GM18870 (cell line): ENCODE measurements around the gene ATP10A.
A peak's percentile ranks its signal among the peaks of the same experiment; 100 is the strongest.

Source experiments
- ATAC-seq: cut with Tn5 transposase; IDR thresholded peaks from one replicate; pipeline ENCODE4 v1.9.1; 2021; ENCODE audit warnings: moderate library complexity; ENCODE audit not compliant: unreplicated experiment

The ATP10A gene

DNA sequence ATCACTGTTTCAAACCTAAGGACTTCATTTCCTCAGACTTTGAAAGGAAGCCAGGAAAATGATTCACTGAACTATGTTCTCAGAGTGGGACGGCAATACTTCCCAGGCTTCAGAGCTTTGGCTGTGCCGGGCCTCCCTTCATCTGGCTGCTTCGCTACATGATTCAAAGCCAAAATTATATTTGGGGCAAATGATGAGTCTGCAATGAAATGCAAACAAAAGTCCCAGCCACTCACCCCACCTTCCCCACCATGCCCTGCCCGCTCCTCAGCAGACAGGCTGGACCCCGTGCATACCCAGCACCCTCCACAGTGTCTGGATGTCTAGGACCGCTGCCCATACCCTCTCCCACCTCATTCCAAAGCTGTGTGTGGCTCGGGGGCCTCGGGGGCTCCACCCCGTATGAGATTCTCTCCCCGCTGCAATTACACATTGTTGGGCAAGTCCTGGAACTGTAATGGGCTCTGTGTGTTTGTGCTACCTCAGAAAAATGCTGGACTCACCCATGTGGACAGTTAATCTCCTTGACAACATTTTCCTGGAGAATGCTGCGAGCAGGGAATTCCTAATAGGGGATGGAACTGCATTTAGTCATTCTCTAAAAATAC, 32.2 kb downstream of the ATP10A start:
- no peak for ATAC-seq

DNA sequence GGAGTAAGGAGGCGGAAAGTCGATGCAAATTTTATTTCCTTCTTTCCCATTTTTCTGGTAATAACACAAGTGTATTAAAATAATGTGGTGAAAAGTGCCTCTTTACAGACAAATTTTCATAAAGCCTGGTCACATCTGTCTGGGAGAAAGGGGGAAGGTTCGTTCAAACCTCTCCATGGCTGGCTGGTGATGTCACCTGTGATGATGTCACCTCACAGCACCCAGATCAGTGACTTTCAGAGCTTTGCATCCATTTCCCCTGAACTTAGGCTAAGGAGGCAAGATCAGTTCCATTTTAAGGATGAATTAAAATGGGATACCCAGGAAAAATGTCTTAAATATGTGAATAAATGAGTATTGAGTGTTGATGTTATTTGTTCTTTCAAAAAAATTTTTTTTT, 34.1 kb downstream of the ATP10A start:
- no peak for ATAC-seq

DNA sequence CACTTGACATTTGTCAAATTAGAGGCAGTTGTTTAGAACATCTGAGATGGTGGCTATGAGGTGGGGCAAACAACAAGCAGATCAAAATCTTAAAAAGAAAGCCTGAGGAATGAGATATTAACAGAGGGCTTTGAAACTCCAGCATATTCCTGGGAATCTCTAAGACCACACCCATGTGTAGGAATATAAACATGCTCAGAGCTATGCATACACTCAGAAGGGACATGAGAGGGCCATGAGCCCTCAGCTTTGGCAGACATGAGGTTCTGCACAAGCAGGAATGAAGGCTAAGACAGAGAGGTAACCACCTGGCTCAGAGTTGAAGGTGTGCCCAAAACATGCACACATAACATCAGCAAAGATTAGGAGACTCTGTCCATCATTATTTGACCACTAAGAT, 37.9 kb downstream of the ATP10A start:
- ATAC-seq, result no peak

DNA sequence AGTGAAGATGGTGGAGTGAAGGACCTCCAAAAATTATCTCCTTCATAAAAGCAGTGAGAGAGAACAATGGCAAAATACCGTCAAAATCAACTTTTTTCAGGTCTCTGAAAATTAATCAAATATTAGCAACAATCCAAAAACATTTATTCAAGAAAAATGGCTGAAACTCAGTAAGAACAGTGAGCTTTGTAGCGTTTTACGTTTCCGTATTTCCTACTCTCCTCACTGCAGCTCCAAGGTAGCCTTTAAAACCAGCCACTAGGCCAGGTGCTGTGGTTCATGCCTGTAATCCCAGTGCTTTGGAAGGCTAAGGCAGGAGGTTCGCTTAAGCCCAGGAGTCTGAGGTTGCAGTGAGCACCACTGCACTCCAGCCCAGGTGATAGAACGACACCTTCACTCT, 38.5 kb downstream of the ATP10A start:
- ATAC-seq, result no peak

DNA sequence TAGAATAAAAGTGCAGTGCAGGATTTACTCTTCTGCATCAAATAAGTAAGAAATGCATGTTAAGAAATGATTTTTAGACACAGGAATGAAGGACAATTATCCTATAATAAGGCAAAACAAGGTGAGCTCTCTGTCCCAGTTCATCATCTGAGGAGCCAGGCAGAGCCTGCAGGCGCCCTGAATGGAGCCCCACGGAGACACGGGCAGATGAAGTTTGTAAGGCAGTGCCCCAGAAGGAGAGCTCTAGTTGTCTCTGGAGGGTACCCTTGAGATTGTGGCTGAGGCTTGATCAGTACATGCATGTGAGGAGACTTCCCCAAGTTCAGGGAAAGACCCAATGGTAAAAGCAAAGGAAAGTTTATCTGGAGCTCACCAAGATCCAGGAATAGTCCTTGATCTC, 50.3 kb downstream of the ATP10A start:
- no peak for ATAC-seq

DNA sequence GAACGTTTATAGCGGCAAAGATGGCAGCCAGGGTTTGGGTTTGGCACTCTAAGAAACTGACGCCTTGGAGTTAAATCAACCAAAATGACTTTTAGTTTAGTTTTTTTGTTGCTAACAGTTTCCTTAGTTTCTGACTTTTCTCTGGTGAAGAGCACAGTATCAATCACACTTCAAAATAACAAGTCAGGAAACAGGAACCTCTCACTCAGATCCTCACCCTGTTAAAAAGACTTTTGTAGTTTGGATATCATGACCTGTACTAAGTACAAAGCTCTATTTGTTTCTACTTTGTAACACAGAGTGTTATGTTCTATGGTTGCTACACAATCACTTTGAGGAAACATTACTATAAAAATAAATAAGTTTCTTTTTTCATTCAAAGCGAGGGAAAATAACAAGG, 51.1 kb downstream of the ATP10A start:
- no peak for ATAC-seq

DNA sequence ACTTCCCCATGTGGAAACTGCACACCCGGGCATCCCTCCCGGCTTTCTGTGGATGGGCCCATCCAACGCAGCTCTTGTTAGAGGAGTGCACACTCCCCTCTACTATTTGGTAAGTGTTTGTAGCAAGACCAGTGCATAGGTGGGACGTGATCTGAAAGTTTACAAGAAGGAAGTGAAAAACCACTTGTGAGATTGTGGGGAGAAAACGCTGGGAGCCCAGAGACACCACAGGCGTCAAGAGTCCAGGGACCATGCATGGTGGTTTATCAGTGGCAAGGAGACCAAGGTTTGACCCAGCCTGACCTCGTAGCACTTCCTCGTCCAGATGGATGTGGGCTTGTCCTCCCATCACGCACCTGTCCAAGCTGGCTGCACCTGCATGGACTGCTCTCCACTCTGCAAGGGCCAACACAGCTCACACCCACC, 51.6 kb downstream of the ATP10A start:
- ATAC-seq, result peak; percentile 81

DNA sequence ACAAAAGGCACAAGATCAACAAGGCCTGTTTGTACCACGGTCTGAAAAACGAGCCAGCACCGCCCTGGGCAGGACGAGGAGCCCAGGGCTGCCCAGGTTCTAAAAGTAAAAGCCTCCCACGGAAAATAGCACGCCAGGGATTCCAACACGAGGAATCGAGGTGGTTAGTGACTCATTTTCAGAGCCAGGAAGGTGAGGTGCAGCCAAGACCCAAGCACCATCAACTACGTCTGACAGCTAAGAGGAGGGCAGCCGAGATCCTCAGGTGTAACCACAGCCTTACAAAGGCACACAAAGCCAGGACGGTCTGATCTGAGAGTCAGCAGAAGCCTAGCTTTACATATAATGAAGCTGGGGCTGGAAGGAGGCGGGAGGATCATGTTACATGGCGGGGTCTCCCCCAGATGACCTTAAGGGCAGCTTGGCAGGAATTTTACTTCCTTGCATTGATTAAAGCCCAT, 52.5 kb downstream of the ATP10A start:
- ATAC-seq, result no peak

DNA sequence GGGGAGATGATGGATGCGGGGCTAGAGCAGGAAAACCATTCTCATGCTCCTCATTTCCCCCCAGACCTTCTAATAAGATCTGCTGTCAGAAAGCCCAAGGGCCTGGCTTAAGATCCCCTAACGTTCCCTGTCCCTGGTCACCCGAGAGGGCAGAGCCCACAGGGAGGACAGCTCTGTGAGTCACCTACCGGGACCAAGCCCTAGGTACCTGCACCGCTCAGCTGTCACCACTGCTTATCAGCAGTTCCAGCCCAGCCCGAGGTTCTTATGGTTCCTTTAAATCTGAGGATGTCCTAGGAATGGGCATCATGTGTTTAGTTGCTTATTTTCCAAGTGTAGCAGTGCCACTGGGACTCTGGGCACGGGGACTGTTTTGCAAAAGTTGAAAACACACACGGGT, 53.0 kb downstream of the ATP10A start:
- no peak for ATAC-seq

DNA sequence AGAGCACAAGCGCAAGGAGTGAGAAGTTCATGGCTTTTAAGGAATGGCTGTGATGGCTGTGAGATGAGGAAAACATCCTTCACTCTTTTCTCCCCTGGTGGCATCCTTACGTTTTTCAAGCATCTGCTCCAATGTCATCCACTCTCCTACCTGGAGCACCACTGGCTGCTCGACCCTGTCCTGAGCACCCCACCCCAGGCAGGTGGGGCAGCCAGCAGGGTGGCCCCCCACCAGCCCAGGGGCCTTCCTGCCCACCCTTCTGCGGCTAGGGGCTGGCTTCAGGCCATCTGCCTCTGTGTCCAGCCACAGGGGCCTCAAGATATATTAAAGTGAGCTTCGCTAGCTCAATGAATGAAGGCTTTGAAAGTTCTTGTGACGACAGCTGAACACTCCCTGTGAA, 56.1 kb downstream of the ATP10A start:
- no peak for ATAC-seq

DNA sequence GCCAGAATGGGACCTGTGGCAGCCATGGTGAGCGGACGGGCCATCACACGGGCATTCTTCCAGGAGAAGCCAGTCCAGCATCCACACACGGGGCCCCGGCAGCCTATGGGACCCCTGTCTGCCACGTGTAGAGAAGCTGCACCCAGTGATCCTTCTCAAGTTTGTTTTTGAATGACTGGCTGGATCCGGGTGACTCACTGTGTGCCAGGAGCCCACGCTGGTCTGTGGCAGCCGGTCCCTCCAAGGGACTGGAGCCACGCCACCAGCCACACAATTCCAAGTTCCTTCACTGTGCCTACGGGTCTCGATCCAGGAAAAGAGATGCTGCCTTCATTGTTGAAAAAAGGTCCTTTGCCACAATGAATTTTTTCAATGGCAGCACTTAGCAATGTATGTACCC, 58.1 kb downstream of the ATP10A start:
- no peak for ATAC-seq

DNA sequence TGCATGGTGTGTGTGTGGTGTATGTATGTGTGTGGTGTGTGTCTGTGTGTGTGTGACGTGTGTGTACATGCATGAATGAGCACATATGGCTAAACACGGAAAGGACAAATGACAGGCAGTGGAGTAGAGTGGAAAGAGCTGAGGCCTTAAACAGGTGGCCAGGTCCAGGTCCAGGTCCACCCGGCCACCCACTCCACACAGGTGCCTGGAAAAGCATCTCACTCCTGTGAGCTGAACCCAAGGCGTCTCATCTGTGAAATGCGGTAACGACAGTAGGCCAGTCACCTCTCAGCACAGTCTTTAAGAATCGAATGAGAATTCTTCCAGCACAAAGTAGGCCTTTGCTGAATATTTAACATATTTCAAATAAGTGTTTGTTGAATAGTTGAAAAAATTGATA, 58.7 kb downstream of the ATP10A start:
- no peak for ATAC-seq

DNA sequence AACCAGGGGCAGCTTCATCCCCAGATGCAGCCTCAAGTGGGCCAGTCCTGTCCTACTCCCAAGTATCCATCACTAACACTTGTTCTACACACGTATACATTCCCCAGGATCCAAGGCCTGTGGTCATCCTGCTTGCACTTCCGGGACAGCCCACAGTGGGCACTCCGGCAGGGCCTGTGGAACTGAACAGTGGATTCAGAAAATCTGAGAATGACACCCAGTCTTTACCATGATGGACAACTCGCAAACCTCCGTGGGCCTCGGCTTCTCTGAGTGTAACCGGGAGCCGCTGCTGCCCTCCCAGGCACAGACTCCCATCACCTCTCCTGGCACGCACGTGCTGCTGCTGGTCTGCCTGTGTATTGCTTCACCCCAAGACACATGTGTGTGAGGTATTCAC, 59.6 kb downstream of the ATP10A start:
- no peak for ATAC-seq

DNA sequence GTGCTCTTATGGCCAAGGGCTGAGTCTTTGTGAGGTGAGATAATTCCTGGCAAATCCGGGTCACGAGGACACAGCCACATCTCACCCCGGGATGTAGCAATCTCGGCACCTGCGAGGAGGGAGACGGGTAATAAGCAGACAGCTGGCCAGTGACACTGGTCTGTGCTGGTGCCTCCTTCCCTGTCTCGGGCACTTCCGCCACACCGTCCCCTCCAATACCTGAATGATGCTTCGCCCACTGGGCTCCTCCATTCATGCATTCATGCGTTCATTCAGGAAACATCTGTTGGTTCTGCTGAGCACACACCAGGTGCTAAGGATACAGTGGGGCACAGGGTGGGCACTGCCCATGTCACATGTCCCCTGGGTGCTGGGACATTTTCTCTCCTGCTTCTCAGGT, 60.1 kb downstream of the ATP10A start:
- ATAC-seq, result no peak

DNA sequence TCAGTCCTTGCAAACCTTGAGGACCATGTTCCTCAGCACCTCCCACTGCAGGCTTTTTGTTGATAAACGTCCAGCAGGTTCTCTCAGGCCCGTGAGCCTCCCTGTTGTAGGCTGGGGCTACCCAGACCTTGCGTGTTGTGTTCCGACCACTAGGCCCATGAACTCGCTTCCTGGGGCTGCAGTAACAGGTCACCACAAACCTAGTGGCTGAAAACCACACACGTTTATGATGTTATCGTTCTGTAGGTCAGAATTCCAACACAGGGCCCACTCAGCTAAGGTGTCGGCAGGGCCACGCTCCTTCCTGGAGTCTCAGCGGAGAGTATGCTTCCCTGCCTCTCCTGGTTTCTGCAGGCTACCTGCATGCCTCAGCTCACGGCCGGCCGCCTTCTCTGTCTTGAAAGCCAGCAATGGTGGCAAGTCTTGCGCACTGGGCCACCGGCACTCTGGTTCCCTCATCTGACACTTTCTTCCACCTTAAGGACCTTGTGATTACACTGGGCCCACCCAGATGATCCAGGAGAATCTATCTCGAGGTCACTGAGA, 60.8 kb downstream of the ATP10A start:
- ATAC-seq, result no peak

DNA sequence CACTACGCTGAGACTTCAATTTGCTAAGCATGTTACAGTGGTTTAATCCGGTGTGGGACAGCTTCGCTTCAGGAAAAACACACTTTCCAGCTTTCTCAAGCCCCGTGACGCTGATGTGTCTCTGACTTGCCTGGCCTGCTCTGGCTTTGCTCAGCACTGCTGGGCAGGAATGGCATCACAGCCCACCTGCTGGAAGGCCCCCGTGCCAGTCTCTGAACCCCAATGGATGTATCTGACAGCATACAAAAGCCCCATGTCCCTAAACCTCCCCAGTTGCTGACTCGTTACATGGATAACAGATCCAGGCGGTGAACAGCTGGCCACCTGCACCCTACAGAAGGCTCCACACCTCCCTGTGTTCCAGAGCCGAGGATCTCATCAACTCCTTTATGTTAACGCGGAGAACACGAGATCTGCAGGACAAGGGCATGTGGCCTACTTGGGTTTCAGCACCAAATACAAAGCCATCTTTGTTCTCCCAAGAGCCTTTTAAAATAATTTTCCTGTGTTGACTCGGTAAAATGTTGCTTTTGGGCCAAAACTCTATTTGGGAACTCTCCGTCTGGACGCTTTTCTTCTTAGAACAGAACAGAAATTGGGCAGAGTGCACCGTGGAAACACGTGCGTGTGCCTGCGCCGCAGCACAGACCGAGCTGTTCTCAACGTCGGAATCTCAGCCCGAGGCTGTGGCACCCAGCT, 61.4 kb downstream of the ATP10A start:
- no peak for ATAC-seq

DNA sequence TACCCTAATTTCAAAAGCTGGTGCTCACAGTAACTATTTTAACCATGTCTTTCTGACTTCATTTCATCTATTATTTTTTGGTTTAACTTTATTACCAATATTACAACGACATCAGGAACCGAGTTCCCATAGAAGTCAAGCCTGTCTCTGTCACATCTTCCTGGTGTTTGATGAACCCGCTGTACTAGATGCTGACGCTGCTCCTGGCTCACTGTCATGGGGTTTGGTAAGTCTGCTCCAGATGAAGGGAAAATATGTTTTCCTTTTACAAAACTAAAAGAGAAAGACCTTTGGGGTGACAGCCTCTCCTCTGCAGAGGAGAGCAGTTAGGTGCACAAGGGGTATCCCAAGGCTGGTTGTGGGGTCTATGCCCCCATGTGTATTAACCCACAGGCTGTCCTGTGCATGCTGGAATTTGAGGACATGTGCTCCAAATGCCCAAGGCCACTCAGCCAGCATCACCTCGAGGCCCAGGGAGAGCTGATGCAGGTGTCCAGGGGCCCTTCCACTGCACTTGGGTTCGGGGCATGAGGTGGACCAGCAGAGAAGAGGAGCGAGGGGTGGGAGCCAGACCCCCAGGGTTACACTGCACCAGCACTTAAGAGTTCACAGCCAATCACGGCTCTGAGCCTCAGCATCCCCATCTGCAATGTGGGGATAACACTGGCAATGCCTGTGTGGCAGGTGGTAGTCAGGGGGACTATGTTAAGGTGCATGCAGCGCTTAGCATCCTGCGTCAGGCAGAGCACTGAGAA, 62.2 kb downstream of the ATP10A start:
- no peak for ATAC-seq

DNA sequence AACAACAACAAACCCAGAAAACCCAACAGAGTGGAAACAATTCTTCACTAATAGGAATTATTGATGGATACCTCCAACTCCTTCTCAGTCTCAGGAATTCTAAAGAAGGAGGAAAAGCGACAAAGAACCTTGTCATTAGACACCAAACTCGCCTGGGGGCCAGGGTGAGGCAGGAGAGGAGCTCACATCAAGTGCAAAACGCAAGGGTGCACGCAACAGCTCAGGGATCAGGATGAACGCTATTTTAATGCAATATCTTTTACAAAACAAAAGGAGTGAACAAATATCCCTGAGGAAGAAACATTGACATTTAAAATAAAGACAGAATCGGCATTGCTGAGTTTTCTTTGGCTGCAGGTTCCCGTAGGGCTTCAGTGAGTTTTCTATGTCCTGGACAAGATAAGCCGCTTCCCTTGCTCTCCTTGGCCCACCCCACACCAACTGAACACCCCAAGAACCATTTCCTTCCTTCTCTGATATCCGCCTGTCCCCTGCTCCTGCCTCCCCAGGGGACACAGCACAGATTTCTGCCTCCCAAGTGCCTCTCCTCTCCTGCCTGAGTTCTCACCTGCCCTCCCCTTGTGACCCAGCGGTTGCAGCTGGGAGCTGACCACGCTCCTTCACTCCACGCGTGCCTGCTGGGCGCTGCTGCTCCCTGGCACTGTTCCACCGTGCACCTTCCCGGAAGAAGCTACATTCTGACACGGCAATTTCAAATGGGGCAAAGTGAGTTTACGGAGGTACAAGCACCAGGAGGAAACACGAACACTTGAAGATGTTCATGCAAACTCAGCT, 63.0 kb downstream of the ATP10A start:
- no peak for ATAC-seq

DNA sequence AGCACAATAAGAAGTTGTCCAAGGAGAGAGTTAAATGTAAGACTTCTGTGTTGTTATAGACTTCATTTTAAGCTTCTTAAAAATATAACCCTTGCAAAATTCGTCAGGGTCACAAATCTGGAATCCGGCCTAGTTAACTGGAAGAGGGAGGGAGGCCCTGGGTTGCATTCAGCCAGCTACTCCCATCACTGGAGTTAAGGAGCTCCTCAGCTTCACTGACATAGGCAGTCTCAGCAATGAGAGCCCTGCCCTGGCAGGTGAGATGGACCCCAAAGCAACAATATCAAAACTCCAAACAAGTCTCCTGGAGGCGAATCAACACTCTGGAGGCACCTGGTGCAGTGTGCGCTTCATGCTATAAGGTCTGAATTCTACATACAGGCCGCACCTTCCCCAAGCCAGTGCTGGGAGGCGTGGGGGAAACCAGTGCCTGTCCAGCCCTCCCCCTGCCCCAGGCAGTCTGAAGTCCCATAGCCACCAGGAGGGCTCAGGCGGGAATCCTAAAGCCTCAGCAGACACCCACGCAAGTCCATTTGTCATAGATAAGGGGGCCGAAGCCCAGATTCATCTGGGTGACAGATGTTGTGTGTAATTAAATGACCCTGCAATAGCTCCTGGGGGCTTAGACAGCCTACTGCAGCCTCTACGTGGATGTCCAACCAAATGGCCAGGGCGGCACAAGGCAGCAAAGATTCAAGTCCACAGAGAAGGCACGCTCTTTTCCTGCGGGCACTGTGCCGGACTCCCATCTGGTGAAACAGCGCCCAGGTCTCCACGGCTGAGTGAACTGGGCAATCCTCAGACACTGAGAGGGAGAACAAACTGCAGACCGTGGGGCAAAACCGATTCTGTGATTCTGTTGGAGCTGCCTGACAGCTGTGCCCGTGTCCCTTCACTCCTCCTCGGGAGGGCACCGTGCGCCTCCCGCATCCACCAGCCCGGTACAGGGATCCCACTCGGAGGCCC, 64.9 kb downstream of the ATP10A start:
- ATAC-seq, result no peak

DNA sequence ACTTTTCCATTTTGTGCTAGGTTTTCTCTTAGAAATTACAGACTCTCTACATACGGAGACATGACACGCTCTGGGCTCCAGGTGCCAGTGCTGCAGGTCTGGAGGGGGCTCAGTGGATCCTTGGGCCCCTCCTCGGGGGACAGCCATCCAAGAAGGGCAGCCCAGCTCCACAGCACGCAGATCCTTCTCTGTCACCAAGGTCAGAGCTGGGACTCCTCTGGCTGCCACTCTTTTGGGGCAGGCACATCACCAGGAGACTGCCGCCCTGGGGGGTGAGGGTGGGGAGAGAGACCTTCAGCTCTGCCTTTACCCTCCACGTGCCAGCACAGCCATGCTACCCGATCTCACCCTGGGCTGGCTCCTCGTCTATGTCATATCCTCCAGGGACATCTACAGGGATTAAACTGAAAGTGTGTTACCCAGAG, 65.6 kb downstream of the ATP10A start:
- ATAC-seq, result no peak
